Coronary artery (tissue), 2 donors: ENCODE measurements around the gene VMP1.

ENCODE experiments used
- DNase-seq: peaks from one replicate; pipeline ENCODE4 v3.0.0-alpha.2; 2017; ENCODE audit warnings: low spot score
- H3K27ac ChIP-seq, 2 donors: fragments of 200-600 bp; sonication (generic); one replicate each; pipeline ENCODE4 v1.5.1; 2016 to 2019
- H3K4me3 ChIP-seq: fragments of 200-600 bp; sonication (generic); 2 replicates; pipeline ENCODE4 v1.5.1; 2016; ENCODE audit warnings: mild to moderate bottlenecking, moderate library complexity
- CTCF ChIP-seq: fragments of 200-600 bp; sonication (generic); IDR thresholded peaks from one replicate; pipeline ENCODE4 v1.5.1; 2019; ENCODE audit warnings: antibody characterized with exemption

Gene VMP1

GRCh38 chr17:59878624-59879023 is 171.2 kb downstream of the VMP1 start:
- no peak for TF ChIP-seq CTCF
- H3K27ac ChIP-seq = no peak overlapping the region
- DNase-seq = no peak

GRCh38 chr17:59884861-59885260 is 177.4 kb downstream of the VMP1 start:
- no peak for TF ChIP-seq CTCF
- H3K4me3 ChIP-seq = no peak overlapping the region
- H3K27ac ChIP-seq = no peak overlapping the region
- DNase-seq = no peak

More at GRCh38 chr17:59878624-59879023, 171.2 kb downstream of the VMP1 start:
- no peak overlapping the region for H3K4me3 ChIP-seq

- no peak overlapping the region for H3K4me3 ChIP-seq
- no peak for DNase-seq
- no peak for TF ChIP-seq CTCF
- no peak overlapping the region for H3K27ac ChIP-seq
These were observed 180.8 kb downstream of the VMP1 start for GRCh38 chr17:59888145-59888750.

- DNase-seq = no peak
- H3K27ac ChIP-seq = no peak overlapping the region
- no peak overlapping the region for H3K4me3 ChIP-seq
- TF ChIP-seq CTCF = no peak
These were observed 183.3 kb downstream of the VMP1 start for GRCh38 chr17:59890720-59891119.
